GM21529 (cell line): Measurements from ENCODE around the gene USP48.
"Not testable (repeated sequence)": the region's sequence is repeated elsewhere in the genome, so short reads cannot be mapped to it uniquely, and the experiment has no call there.

Source experiments
- ATAC-seq: cut with Tn5 transposase; IDR thresholded peaks from one replicate; pipeline ENCODE4 v1.9.1; 2021; ENCODE audit not compliant: unreplicated experiment

USP48 gene

DNA sequence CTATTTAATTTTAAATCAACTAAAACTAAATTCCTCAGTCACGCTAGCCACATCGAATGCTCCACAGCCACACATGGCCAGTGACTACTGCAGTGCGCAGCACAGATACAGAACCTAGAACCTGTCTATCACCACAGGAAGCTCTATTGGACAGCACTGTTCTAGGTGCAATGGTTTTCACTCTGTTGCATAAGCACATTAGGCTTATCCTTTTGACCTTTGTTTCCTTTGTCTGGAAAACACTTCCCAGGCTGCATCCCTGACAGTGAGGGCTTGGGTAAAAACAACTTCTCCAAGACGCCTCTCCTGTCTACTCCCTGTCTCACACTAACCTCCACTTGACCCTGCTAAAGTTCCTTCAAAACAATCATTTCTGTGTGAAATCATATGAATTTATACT, 80.2 kb downstream of the USP48 start:
- ATAC-seq, result no peak

- ATAC-seq, result no peak
Measured at GRCh38 chr1:21701401-21701800, 81.5 kb downstream of the USP48 start.

DNA sequence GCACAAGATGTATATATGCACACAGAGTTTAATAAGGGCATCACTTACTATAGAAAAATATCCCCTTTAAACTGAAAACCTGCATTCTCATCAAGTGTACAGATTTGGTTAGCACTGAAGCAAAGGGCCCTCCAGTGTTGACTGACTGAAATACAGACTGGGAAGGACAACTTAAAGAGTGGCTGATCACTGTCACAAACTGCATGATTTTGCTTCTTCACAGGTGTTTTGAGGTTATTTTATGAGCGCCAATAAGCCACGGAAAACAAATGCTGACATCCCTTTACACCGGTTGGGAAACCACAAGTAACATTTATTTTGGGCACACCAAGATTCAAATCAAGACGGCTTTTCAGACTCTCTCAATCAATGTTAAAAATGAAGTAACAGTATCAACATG, 82.9 kb downstream of the USP48 start:
- ATAC-seq, result no peak

DNA sequence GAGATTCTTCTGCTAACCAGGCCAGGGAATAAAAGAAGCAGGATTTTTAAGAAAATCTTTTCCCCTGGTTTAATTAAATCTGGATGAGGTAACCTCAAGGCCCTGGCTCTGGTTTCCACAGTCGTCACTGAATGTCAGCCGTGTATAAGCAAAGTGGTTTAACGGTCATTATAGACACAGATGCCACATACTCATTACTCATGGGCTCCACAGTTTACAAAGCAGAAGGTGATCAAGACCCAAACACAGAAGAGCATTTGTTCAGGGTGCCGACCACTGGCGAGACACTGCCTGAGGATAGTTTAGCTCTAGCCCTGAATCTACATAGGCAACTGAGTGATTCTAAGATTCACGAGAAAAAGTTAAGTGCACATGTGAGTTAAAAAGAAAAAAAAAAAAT, 86.0 kb downstream of the USP48 start:
- ATAC-seq, result no peak

DNA sequence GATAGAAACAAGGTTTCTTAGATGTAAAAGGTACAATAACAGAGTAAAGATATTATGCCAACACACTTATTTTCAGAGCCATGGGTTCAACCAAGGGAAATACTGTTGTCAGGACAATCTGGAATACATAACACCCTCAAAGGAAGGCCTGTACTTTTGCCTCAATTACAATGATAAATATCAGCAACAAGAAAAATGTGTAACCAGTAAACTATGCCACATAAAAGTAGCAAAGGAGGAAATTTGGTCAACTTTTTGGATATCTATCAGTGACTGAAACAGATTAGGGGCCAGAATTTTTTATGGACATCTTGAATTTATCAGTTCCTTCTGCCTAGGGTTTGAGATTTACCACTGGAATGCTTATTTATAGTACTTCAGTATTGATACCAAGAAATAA, 89.2 kb downstream of the USP48 start:
- ATAC-seq, result no peak

DNA sequence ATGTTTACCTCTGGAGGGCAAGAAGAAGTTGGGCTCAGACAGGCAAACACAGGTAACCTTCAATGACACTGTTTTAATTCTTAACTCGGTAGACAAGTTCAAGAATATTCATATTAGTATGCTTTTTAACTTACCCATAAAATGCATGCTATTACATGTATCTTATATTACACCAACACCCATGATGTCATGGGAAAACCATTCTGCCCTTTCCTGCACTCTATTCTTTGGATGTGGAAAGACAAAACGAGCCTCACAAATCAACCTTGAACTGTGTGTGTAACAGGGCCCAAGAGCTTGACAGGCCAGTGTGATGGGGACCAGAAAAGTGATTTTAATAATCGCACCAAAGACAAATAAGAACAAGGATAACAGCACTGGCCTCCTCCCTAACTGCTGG, 91.2 kb downstream of the USP48 start:
- no peak for ATAC-seq

DNA sequence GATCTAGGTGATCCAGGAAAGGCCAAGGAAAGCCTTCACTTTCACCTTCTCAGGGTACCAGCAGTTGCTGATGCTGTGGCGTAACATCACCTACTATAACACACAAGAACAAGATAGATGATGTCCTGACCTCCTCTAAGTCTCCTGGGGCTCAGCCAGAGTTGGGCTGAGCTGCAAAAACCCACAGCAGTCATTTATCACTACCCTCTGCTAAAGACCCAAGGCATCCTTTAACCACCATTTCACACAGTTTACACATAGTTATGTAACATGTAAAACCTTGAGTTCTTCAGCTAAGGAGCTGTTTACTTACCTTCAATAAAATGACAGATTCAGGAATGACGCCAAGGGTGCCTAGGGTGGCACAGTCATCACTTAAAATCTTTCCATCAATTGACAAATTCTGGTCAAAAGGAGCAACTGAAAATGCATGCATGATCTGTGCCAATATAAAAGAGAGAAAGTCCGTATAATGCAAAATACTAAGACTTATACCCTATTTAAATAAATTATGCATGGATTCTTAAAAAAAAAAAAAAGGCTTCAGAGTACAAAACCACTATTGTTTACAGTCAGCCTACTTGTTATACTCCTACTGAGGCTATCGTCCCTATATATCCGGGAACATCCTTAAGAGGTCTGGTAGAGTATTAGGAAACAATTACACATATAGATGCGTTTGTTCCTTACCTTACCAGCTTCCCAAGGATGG, 93.1 kb downstream of the USP48 start:
- no peak for ATAC-seq

- no peak for ATAC-seq
Measured at GRCh38 chr1:21687081-21687529, 95.8 kb downstream of the USP48 start.

GRCh38 chr1:21685946-21686678, 96.8 kb downstream of the USP48 start:
- ATAC-seq, result no peak

GRCh38 chr1:21681426-21681825, 101.5 kb downstream of the USP48 start:
- no peak for ATAC-seq

DNA sequence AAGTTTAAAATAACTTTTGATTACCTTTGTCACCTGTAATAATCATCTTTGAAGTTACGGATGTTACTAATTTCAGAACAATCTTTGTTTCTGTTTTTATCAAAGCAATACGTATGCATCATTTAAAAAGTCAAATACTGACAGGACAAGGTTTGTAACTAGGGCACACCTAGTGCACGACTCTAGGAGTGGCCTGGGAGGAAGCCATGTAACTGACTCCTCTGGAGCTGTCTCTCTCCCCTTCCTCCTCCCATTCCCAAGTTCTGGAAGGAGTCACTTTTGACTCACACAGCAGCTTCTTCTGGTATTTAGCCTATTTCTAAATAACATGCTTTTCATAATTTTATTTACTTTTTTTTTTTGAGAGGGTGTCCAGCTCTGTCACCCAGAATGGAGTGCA, 102.0 kb downstream of the USP48 start:
- ATAC-seq, result no peak

DNA sequence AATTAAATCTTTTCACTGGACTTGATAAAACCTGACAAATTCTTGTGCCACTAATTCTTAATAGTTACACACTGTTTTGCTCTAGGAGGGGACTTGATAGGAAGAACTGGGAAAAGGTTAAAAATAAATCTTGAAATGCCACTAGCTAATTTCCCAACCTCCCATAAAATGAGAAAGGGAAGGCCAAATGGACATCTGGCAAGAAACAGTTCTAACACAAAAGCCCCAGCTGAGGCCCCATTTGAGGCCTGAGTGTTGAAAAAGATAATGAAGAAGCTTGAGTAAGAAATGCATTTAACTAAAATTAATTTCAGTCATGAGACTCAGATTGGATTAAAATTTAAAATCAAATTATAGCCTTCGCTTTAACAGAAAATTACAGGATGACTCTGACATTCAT, 102.6 kb downstream of the USP48 start:
- no peak for ATAC-seq

GRCh38 chr1:21677168-21677567, 105.8 kb downstream of the USP48 start:
- ATAC-seq, result no peak

- no peak for ATAC-seq
Measured at GRCh38 chr1:21674957-21675356, 108.0 kb downstream of the USP48 start.

DNA sequence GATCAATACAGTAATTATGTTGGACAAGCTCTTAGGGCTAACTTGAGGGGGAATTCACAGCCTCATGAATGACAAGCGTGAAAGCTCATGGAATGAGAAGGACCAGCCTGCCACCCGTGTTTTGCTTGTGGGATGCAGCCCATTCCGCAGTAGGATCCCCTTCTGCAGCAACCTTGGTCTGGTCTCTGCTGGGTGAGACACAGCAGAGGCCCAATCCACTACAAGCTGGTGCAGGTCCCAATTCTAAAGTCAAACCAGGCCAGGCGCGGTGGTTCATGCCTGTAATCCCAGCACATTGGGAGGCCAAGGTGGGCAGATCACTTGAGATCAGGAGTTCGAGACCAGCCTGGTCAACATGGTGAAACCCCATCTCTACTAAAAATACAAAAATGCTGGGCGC, 109.1 kb downstream of the USP48 start:
- ATAC-seq, result not testable (repeated sequence)

DNA sequence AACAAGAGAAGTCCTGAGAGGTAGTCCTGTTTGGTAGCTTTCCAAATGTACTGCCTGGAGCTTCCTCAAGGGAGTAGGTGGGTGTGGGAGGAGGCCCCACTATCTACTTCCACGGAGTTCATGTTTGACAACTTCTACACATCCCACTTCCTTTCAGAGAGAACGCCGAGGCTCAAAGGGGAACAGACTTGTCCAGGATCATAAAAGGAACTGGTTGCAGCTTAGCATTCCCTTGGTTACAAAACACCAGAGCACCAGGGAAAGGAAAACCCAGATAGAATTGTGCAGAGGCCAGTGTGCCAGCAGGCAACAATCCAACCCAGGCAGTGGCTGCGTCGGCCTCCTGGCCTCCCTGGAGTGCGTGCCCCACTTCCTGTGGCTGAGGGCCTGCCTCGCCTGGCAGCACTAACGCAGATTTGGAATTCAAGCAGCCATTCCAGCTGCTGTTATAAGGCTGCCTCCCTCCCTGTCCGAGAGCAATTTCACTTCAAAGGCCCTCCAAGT, 109.6 kb downstream of the USP48 start:
- ATAC-seq, result no peak

DNA sequence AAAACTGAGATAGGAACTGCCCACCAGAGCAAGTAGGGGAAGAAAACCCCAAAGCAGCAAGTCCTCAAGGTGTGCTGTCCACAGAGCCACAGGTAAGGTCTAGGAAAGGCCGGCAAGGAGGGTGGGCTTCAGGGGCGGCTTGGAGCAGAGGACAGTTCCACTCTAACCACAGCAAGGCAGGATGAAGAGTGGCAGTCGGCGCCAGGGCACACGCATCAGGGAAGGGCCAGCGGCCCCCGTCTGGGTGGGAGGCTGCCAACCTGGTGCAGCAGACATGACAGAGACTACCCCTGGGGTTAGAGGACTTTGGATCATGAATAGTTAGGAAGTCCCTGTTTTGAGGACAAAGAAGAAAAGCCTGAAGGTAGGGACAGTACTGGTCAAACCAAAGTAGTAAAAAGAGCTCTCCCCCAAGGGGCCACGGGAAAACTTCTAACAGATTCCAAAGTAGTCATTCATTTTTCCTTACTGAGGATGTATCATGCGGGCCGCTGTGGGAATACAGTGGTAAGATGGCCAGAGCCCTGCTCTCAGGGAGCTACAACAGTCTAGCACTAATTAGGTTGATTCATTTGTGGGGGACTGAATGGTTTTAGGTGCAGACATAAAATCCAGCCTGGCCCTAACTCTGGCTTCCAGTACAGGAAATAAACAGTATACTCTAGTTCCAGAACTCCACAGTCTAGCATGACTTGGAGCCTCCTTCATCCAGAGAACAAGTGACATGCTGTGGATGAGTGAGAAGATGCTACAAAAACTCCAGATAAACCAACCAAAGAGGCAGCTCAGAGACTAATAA, 110.3 kb downstream of the USP48 start:
- no peak for ATAC-seq

DNA sequence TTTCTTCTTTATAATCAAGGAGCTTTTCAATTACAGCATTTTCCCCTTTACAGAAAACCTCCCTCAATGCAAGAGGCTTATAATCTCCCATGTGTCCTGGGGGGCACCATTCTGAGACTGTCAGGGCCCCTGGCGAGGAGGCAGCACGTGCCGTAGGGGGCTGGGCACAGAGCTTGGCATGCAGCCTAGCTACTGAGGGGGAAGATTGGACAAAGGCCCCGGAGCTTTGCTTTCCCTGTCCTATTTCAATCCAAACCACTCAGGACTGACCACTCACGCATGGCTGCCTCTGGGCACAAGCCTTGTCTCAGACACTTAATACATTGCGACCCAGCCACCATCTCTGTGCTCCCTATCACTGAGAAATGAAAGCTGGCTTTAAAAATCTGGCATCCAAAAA, 111.0 kb downstream of the USP48 start:
- ATAC-seq, result no peak

DNA sequence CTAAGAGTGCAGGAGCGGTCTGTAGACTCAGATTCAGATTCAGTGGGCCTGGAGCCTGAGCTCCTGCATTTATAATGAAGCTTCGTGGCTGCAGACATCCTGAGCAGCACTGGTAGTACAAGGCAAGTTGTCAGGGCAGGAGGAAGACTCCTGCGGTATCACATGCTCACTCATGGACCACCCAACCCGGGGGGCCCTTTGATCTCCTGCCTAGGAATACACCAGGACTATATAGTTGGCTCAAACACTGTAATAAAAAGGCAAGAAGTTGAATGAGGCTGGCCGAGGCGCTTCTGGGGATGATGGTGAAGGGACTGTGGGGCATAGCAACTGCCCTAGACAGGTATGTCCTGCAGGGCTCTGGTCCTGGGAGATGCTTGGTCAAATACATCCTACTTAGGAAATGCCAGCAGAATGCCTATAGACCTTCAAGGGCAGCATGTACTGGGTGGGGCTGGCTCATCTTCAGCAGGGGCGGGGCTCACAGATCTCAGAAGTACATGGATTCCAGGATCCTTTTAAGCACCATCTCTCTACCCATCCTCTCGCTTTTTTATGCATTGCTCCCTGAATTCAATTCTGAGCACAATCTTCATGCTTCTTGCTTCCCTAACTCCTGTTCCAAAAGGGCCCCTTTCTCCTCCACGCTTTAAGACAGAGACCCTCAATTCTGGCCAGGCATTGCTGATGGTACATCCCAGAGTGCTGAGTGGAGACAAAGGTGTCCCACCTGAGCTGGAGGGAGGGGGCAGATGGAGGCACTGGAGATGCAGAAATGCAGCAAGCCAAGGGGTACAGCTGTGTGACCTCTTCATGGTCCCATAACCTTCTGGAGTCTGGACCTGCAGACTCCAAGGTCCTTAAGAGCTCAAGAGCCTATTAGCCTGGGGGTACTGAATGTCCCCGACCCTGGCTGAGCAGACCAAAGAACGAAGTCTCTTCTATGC, 111.7 kb downstream of the USP48 start:
- no peak for ATAC-seq

DNA sequence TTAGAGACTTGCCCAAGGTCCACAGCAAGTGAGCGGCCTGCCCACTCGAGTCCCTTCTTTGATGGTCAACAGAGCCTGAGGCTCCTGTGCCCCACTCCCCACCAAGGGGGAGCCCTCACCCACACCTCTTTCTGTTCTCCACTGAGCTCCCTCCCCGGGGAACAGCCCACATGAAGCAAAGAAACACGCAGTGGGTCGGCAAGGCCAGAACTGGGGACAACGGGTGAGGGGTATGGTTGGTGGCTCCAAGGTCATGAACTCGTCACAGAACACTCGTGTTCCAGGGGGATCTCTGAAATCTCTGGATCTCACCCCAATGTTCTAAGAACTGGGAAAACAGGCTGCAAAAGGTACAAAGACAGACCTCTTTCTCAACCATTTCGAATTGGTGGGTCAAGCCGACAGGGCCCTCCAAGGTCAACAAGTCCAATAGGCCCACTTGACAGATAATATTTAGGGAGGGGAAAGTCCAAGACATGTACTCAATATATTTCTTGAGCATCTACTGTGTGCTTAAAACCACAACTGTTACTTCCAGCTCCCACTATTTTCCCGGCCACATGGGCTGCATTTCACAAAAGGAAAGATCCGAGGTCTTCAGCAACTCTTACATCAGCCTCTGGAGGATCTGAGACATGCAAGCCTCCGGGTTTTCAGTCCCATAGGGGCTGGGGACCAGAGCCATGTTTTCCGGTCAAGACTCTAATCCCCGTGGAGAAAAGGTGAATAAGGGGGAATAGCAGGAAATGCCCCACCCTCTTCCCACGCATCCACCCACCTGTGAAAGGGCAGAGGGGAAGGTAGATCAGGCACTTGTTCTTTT, 112.7 kb downstream of the USP48 start:
- no peak for ATAC-seq
